Cardiac muscle cell (in vitro differentiated cells and primary cell): ENCODE data around the gene ANKRD30A. TPM values are rescaled to one million over a fixed set of nuclear protein-coding genes. Genes with fewer than 3 reads are reported as not detected.
"Not testable (repeated sequence)": the region's sequence is repeated elsewhere in the genome, so short reads cannot be mapped to it uniquely, and the experiment has no call there.

ENCODE experiments used
- DNase-seq, 2 donors: peaks; one replicate each; pipeline versions ENCODE4 v3.0.0 to v3.0.0-alpha.2; 2010 to 2017; ENCODE audit warnings: low read depth in 1 of 2, low spot score in 1 of 2
- H3K27ac ChIP-seq: fragments of 200-600 bp; sonication (generic); 2 replicates; pipeline ENCODE4 v1.5.1; 2016
- H3K27me3 ChIP-seq: fragments of 200-600 bp; sonication (generic); 2 replicates; pipeline ENCODE4 v1.6.0; 2016; ENCODE audit warnings: control low read depth
- H3K36me3 ChIP-seq: fragments of 200-600 bp; sonication (generic); 2 replicates; pipeline ENCODE4 v1.5.1; 2016; ENCODE audit warnings: control low read depth
- H3K4me1 ChIP-seq: fragments of 200-600 bp; sonication (generic); 2 replicates; pipeline ENCODE4 v1.8.1; 2017; ENCODE audit warnings: low read depth, mild to moderate bottlenecking, mixed run types
- H3K4me3 ChIP-seq: fragments of 200-600 bp; sonication (generic); 2 replicates; pipeline ENCODE4 v1.5.1; 2016; ENCODE audit warnings: mild to moderate bottlenecking
- H3K9me3 ChIP-seq: fragments of 200-600 bp; sonication (generic); 2 replicates; pipeline ENCODE4 v1.5.1; 2017; ENCODE audit warnings: low read depth, mild to moderate bottlenecking, control low read depth
- CTCF ChIP-seq: IDR thresholded peaks from 2 replicates; pipeline ENCODE4 v1.5.1; 2012; ENCODE audit warnings: low read depth, mild to moderate bottlenecking, low read length
- polyA plus RNA-seq: library from polyadenylated mRNA; unstranded; fragments of >200 nt; fragmentation: Nextera tagmentation; extraction: Ambion mirVana; gene quantifications from 2 replicates; pipeline ENCODE4 v1.2.1, GENCODE V29; 2016
- total RNA-seq: library from RNA; depleted of rRNA; stranded (reverse); fragments of >200 nt; gene quantifications from 2 replicates; pipeline ENCODE4 v1.2.3, GENCODE V29; 2016

ANKRD30A gene
- total RNA-seq (not detected in 2 replicates), polyA plus RNA-seq (not detected in 2 replicates)

GRCh38 chr10:37125191-37125732, at the start of gene ANKRD30A:
Gene ANKRD30A, plus strand, starts transcription at chr10:37125598. Its CDS starts 190 bp downstream, at chr10:37125788.
- no peak for DNase-seq
- no peaks in the 10 kb centered on the region for H3K9me3 ChIP-seq
- no peak for TF ChIP-seq CTCF
- no peaks in the 10 kb centered on the region for H3K27me3 ChIP-seq
- no peak within 1 kb of the TSS for H3K27ac ChIP-seq
- H3K4me3 ChIP-seq = no peak within 1 kb of the TSS
- no peaks in the 10 kb centered on the region for H3K36me3 ChIP-seq
- H3K4me1 ChIP-seq = no peaks in the 10 kb centered on the region

GRCh38 chr10:37076083-37076482, 49.3 kb upstream of the ANKRD30A start:
- not testable (repeated sequence) for H3K36me3 ChIP-seq, H3K9me3 ChIP-seq, DNase-seq, H3K27ac ChIP-seq, H3K4me1 ChIP-seq, H3K4me3 ChIP-seq, H3K27me3 ChIP-seq

GRCh38 chr10:37095792-37096573, 29.4 kb upstream of the ANKRD30A start:
- Histone ChIP-seq H3K9me3 (no peaks in the 10 kb centered on the region), H3K4me1 (no peaks in the 10 kb centered on the region), H3K27ac (no peak overlapping the region), H3K4me3 (no peak overlapping the region), H3K36me3 (no peaks in the 10 kb centered on the region), H3K27me3 (no peaks in the 10 kb centered on the region)
- no peak for DNase-seq
- no peak for TF ChIP-seq CTCF

GRCh38 chr10:37101261-37101660, 24.1 kb upstream of the ANKRD30A start:
- Histone ChIP-seq H3K27ac (no peak overlapping the region), H3K36me3 (no peaks in the 10 kb centered on the region), H3K27me3 (no peaks in the 10 kb centered on the region), H3K4me3 (no peak overlapping the region), H3K4me1 (no peaks in the 10 kb centered on the region), H3K9me3 (no peaks in the 10 kb centered on the region)
- no peak for DNase-seq
- TF ChIP-seq CTCF = no peak

- Histone ChIP-seq H3K36me3 (no peaks in the 10 kb centered on the region), H3K27ac (no peak overlapping the region), H3K27me3 (no peaks in the 10 kb centered on the region), H3K4me1 (no peaks in the 10 kb centered on the region), H3K4me3 (no peak overlapping the region), H3K9me3 (no peaks in the 10 kb centered on the region)
- no peak for DNase-seq
- TF ChIP-seq CTCF = no peak
Measured at GRCh38 chr10:37109000-37109399, 16.4 kb upstream of the ANKRD30A start.

- Histone ChIP-seq H3K36me3 (no peaks in the 10 kb centered on the region), H3K4me1 (no peaks in the 10 kb centered on the region), H3K9me3 (no peaks in the 10 kb centered on the region), H3K27ac (no peak overlapping the region), H3K4me3 (no peak overlapping the region), H3K27me3 (no peaks in the 10 kb centered on the region)
- no peak for DNase-seq
- TF ChIP-seq CTCF = no peak
Measured at GRCh38 chr10:37124532-37124931, 866 bp upstream of the ANKRD30A start.
